22Rv1 (cell line): ENCODE data around the gene KLHL7.

Experiments used
- ZFX ChIP-seq: fragments of 450-650 bp; IDR thresholded peaks from 2 replicates; pipeline ENCODE4 v1.6.1; 2017; ENCODE audit warnings: antibody characterized with exemption, borderline replicate concordance
- TF ChIP-seq, protein P1 (sequence below): fragments of 450-650 bp; IDR thresholded peaks from 2 replicates; pipeline ENCODE4 v1.5.1; 2017; ENCODE audit warnings: mild to moderate bottlenecking

DNA sequence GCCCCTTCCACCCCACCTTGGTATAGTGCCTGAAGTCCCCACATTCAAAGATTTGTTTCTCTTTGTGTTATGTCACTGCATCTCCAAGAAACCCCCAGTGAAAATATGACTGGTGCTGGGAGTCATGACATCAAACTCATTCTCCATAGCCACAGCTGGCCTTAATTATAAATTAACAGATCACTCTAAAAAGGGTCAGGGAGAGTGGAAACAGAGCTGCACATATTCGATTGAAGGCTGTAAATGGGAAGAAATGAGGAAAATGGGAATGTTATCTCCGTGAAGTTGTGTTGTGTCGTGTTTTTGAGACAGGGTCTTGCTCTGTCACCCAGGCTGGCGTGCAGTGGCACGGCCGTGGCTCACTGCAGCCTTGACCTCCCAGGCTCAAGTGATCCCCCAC, 52.1 kb downstream of the KLHL7 start:
- TF ChIP-seq, protein P1, sequence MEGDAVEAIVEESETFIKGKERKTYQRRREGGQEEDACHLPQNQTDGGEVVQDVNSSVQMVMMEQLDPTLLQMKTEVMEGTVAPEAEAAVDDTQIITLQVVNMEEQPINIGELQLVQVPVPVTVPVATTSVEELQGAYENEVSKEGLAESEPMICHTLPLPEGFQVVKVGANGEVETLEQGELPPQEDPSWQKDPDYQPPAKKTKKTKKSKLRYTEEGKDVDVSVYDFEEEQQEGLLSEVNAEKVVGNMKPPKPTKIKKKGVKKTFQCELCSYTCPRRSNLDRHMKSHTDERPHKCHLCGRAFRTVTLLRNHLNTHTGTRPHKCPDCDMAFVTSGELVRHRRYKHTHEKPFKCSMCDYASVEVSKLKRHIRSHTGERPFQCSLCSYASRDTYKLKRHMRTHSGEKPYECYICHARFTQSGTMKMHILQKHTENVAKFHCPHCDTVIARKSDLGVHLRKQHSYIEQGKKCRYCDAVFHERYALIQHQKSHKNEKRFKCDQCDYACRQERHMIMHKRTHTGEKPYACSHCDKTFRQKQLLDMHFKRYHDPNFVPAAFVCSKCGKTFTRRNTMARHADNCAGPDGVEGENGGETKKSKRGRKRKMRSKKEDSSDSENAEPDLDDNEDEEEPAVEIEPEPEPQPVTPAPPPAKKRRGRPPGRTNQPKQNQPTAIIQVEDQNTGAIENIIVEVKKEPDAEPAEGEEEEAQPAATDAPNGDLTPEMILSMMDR = no peak
- no peak for TF ChIP-seq ZFX
